ENCODE measurements around the gene HIGD1A.

HIGD1A gene

DNA sequence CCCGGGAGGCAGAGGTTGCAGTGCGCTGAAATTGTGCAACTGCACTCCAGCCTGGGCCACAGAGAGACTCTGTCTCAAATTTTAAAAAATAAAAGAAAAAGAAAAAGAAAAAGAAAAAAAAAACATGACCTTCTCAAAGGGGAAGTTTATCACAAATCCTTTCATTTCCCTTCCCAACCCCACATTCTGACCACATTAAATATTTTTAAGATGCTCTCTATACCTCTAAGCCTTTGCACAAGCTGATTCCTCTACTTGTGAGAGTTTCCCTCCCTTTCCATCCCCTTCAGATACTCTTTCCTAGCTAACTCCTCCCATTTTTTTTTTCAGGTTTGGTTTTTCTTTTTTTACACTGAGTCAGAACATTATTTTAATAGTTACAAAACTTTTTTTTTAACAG, 4.0 kb downstream of the HIGD1A start:
- no peak overlapping the region for H3K4me3 ChIP-seq (ENCODE audit: low read length)
- no peaks in the 10 kb centered on the region for H3K9me3 ChIP-seq (ENCODE audit: control insufficient read depth, insufficient read depth, low read length)
- no CpG with 5 or more reads among the region's 2 CpGs for WGBS (ENCODE audit: insufficient coverage, insufficient read length)
- peaks cover 2% of the 10 kb centered on the region; the same call in 1 of the 2 replicates for H3K4me1 ChIP-seq (ENCODE audit: control insufficient read depth, insufficient read depth, low read length)
- H3K27ac ChIP-seq (ENCODE audit: low read length) = no peak overlapping the region
- no peaks in the 10 kb centered on the region for H3K27me3 ChIP-seq (ENCODE audit: control insufficient read depth, insufficient read depth, low read length)
- H3K36me3 ChIP-seq (ENCODE audit: control insufficient read depth, insufficient read depth, low read length) = no peaks in the 10 kb centered on the region
- no peak for DNase-seq (ENCODE audit: low read depth, low spot score)

DNA sequence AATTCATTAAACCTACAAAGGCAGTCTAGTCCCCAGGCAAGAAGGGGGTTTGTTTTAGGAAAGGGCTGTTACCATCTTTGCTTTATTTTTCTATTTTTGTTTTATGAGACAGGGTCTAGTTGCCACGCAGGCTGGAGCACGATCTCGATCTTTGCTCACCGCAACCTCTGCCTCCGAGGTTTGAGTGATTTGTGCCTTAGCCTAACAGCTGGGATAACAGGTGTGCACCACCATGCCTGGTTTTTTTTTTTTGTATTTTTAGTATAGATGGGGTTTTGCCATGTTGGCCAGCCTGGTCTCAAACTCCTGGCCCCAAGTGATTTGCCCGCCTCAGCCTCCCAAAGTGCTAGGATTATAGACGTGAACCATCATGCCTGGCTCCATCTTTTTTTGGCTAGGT, 4.9 kb downstream of the HIGD1A start:
- WGBS (ENCODE audit: insufficient coverage, insufficient read length) = no CpG with 5 or more reads among the region's 7 CpGs
- no peaks in the 10 kb centered on the region for H3K36me3 ChIP-seq (ENCODE audit: control insufficient read depth, insufficient read depth, low read length)
- no peaks in the 10 kb centered on the region for H3K9me3 ChIP-seq (ENCODE audit: control insufficient read depth, insufficient read depth, low read length)
- DNase-seq (ENCODE audit: low read depth, low spot score) = no peak
- H3K27me3 ChIP-seq (ENCODE audit: control insufficient read depth, insufficient read depth, low read length) = no peaks in the 10 kb centered on the region
- peaks cover 2% of the 10 kb centered on the region; the same call in 1 of the 2 replicates for H3K4me1 ChIP-seq (ENCODE audit: control insufficient read depth, insufficient read depth, low read length)
- H3K4me3 ChIP-seq (ENCODE audit: low read length) = no peak overlapping the region
- no peak overlapping the region for H3K27ac ChIP-seq (ENCODE audit: low read length)

DNA sequence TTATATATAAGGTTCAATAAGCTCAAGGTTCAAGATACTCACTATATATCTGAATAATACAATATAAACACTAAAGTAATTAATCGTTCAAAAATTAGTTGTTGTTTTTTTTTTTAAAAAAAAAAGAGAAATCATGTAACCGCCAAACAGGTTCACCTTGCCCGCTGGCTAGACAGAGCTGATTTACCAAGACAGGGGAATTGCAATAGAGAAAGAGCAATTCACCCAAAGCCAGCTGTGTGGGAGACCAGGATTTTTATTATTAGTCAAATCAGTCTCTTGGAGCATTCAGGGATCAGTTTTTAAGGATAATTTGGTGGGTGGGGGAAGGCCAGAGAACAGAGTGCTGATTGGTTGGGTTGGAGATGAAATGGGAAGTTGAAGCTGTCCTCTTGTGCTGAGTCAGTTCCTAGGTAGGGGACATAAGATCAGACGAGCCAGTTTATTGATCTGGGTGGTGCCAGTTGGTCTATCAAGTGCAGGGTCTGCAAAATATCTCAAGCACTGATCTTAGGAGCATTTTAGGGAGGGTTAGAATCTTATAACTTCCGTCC, 7.9 kb downstream of the HIGD1A start:
- H3K27me3 ChIP-seq (ENCODE audit: control insufficient read depth, insufficient read depth, low read length) = no peaks in the 10 kb centered on the region
- no CpG with 5 or more reads among the region's 5 CpGs for whole genome bisulfite sequencing (ENCODE audit: insufficient coverage, insufficient read length)
- DNase-seq (ENCODE audit: low read depth, low spot score) = no peak
- H3K9me3 ChIP-seq (ENCODE audit: control insufficient read depth, insufficient read depth, low read length) = no peaks in the 10 kb centered on the region
- no peaks in the 10 kb centered on the region; the same call in 1 of the 2 replicates for H3K4me1 ChIP-seq (ENCODE audit: control insufficient read depth, insufficient read depth, low read length)
- peaks cover 6% of the 10 kb centered on the region; the same call in 1 of the 2 replicates for H3K36me3 ChIP-seq (ENCODE audit: control insufficient read depth, insufficient read depth, low read length)
- H3K4me3 ChIP-seq (ENCODE audit: low read length) = no peak overlapping the region
- H3K27ac ChIP-seq (ENCODE audit: low read length) = no peak overlapping the region

DNA sequence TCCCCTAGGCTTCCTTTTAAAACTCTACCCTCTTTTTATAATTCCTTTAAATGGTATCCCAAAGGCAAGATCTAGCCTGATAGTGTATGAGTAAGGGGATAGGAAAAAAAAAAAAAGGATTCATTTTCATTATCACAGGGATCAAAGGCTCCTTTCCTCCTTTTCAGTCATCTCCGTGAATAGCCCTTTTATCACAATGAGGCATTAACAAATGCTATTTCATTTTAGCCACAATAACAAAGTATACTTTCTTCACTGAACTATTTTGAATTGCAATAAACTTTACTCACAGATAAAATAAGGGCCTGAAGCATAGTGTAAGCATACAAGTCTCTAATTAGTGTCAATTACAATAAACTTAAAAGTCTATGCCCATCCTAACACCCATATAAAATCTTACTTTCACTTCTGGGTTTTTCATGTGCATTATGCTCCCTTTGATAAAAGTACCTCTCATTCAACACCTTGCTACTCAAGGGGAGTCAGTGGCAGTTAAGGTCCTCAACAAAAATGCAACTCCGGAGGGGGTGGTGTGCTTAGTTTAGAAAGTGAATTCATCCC, 8.6 kb downstream of the HIGD1A start:
- H3K4me1 ChIP-seq (ENCODE audit: control insufficient read depth, insufficient read depth, low read length) = no peaks in the 10 kb centered on the region; the same call in 1 of the 2 replicates
- H3K4me3 ChIP-seq (ENCODE audit: low read length) = no peak overlapping the region
- WGBS (ENCODE audit: insufficient coverage, insufficient read length) = no CpG with 5 or more reads among the region's 2 CpGs
- H3K36me3 ChIP-seq (ENCODE audit: control insufficient read depth, insufficient read depth, low read length) = peaks cover 7% of the 10 kb centered on the region; the same call in 1 of the 2 replicates
- H3K9me3 ChIP-seq (ENCODE audit: control insufficient read depth, insufficient read depth, low read length) = no peaks in the 10 kb centered on the region
- H3K27me3 ChIP-seq (ENCODE audit: control insufficient read depth, insufficient read depth, low read length) = no peaks in the 10 kb centered on the region
- H3K27ac ChIP-seq (ENCODE audit: low read length) = no peak overlapping the region
- DNase-seq (ENCODE audit: low read depth, low spot score) = no peak

DNA sequence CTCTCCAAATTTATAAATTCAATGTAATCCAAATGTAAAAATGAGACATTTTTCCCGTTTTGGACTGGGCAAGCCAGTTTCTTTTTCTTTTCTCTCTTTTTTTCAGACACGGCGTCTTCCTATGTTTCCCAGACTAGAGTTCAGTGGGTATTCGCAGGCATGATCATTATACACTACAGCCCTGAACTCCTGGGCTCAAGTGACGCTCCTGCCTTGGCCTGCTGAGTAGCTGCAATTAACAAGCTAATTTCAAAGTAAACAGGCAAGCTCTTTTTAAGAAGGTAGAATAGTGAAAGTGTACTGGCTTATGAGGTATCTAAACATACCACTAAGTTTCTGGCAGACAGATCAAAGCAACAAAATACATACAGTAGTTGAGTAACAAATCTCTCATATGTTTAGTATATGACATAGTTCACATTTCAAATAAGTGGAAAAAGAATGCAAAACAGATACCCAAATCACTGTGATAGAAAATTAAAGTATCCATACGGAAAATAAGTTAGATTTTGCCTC, 13.5 kb downstream of the HIGD1A start:
- no CpG with 5 or more reads among the region's 6 CpGs for WGBS (ENCODE audit: insufficient coverage, insufficient read length)
- no peak overlapping the region for H3K27ac ChIP-seq (ENCODE audit: low read length)
- H3K27me3 ChIP-seq (ENCODE audit: control insufficient read depth, insufficient read depth, low read length) = no peaks in the 10 kb centered on the region
- no peak for DNase-seq (ENCODE audit: low read depth, low spot score)
- H3K9me3 ChIP-seq (ENCODE audit: control insufficient read depth, insufficient read depth, low read length) = no peaks in the 10 kb centered on the region
- no peaks in the 10 kb centered on the region for H3K4me1 ChIP-seq (ENCODE audit: control insufficient read depth, insufficient read depth, low read length)
- H3K4me3 ChIP-seq (ENCODE audit: low read length) = no peak overlapping the region
- H3K36me3 ChIP-seq (ENCODE audit: control insufficient read depth, insufficient read depth, low read length) = peaks cover 10% of the 10 kb centered on the region; the same call in 1 of the 2 replicates

DNA sequence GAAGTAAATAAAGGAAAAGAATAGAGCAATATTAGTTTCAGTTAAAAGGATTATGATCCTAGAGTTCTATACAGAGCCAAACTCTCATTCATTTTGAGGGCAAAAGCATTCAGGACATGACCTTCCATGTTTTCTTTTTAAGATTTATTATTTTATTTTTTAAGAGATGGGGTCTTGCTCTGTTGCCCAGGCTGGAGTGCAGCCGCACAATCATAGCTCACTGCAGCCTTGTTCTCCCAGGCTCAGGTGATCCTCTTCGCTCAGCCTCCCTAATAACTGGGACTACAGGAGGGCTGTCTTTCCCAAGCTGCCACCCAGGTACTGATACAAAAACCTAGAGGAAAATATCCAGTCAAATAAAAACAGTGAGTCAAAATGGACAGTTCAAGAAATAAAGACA, 17.7 kb downstream of the HIGD1A start:
- H3K4me1 ChIP-seq (ENCODE audit: control insufficient read depth, insufficient read depth, low read length) = no peaks in the 10 kb centered on the region
- no peaks in the 10 kb centered on the region for H3K27me3 ChIP-seq (ENCODE audit: control insufficient read depth, insufficient read depth, low read length)
- WGBS (ENCODE audit: insufficient coverage, insufficient read length) = no CpG with 5 or more reads among the region's 2 CpGs
- peaks cover 4% of the 10 kb centered on the region; the same call in 1 of the 2 replicates for H3K36me3 ChIP-seq (ENCODE audit: control insufficient read depth, insufficient read depth, low read length)
- no peak overlapping the region for H3K4me3 ChIP-seq (ENCODE audit: low read length)
- H3K9me3 ChIP-seq (ENCODE audit: control insufficient read depth, insufficient read depth, low read length) = no peaks in the 10 kb centered on the region
- no peak for DNase-seq (ENCODE audit: low read depth, low spot score)
- no peak overlapping the region for H3K27ac ChIP-seq (ENCODE audit: low read length)

DNA sequence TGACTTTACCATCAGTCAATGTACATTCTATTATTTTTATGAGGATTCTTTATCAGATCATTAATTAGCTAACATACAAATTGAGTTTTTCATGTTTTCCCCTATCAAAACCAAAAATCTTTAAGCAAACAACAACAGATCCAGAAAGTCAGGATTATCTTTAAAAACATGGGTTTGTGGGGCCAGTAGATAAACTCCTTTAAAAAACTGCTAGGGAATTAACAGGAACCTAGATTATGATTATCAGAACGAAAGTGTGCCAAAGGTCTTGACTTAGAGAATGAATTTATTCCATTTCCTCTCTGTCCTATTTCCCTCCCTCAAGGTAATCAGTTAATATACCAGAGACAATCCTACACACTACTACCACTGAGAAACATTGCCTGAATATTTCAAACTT, 18.1 kb downstream of the HIGD1A start:
- Histone ChIP-seq H3K27ac (ENCODE audit: low read length) (no peak overlapping the region), H3K9me3 (ENCODE audit: control insufficient read depth, insufficient read depth, low read length) (no peaks in the 10 kb centered on the region), H3K36me3 (ENCODE audit: control insufficient read depth, insufficient read depth, low read length) (peaks cover 4% of the 10 kb centered on the region; the same call in 1 of the 2 replicates), H3K4me1 (ENCODE audit: control insufficient read depth, insufficient read depth, low read length) (no peaks in the 10 kb centered on the region), H3K27me3 (ENCODE audit: control insufficient read depth, insufficient read depth, low read length) (no peaks in the 10 kb centered on the region), H3K4me3 (ENCODE audit: low read length) (no peak overlapping the region)
- no CpG with 5 or more reads among the region's 1 CpG for WGBS (ENCODE audit: insufficient coverage, insufficient read length)
- DNase-seq (ENCODE audit: low read depth, low spot score) = no peak

DNA sequence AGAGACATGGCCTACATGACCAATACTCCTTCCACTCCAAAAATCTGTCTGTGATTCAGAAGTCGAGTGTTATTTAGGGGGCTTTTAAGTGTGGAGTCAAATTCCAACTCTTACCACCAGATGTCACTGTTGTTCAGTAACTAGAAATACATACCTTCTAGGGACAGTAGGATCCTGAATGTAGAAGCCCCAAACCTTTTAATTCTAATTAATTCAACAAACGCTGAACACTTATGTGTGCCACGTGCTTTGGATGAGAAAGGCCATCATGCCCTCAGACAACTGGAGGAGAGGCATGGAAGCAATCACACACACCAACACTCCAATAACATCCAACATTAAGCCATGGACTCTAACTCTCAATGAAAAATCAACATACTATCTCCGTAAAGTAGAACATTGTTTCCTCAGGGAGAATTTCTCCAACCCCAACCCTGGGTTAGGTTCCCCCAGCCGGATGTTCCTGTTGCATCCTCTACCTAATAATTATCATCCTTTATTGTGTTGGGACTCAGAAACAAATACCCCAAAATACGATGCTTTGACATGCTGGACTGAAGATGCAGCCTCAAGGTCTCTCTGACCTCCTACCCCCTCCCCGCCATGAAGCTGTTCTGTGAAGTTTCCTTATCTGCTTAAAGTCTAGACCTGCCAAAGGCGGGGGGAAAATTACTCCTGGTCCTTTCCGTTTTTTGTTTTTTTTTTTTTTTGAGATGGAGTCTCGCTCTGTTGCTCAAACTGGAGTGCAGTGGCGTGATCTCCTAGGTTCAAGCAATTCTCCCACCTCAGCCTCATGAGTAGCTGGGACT, 23.2 kb downstream of the HIGD1A start:
- no peak for DNase-seq (ENCODE audit: low read depth, low spot score)
- Histone ChIP-seq H3K27ac (ENCODE audit: low read length) (no peak overlapping the region), H3K9me3 (ENCODE audit: control insufficient read depth, insufficient read depth, low read length) (no peaks in the 10 kb centered on the region), H3K27me3 (ENCODE audit: control insufficient read depth, insufficient read depth, low read length) (no peaks in the 10 kb centered on the region), H3K4me1 (ENCODE audit: control insufficient read depth, insufficient read depth, low read length) (no peaks in the 10 kb centered on the region), H3K4me3 (ENCODE audit: low read length) (no peak overlapping the region), H3K36me3 (ENCODE audit: control insufficient read depth, insufficient read depth, low read length) (no peaks in the 10 kb centered on the region)
- no CpG with 5 or more reads among the region's 11 CpGs for WGBS (ENCODE audit: insufficient coverage, insufficient read length)

DNA sequence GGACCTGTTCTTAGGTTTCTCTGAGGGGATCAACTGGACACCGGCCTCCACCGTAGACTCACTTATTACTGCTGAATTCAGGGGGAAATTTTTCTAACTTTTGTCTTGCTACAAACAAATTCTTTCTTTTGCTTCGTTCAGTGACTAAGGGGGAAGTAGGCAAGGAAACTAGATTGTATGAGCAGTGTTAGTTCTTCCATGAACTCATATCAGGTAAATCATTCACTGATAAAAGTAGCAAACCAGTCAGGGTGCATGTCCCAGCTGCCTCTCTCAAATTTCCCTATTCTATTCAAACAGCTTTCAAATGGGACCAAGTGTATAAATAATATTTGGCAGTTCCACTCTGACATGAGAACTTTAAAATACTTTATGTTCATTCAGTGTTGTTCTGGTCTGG, 23.9 kb downstream of the HIGD1A start:
- H3K36me3 ChIP-seq (ENCODE audit: control insufficient read depth, insufficient read depth, low read length) = no peaks in the 10 kb centered on the region
- no peaks in the 10 kb centered on the region for H3K27me3 ChIP-seq (ENCODE audit: control insufficient read depth, insufficient read depth, low read length)
- no peaks in the 10 kb centered on the region for H3K9me3 ChIP-seq (ENCODE audit: control insufficient read depth, insufficient read depth, low read length)
- WGBS (ENCODE audit: insufficient coverage, insufficient read length) = no CpG with 5 or more reads among the region's 3 CpGs
- H3K4me1 ChIP-seq (ENCODE audit: control insufficient read depth, insufficient read depth, low read length) = no peaks in the 10 kb centered on the region
- H3K27ac ChIP-seq (ENCODE audit: low read length) = no peak overlapping the region
- DNase-seq (ENCODE audit: low read depth, low spot score) = no peak
- no peak overlapping the region for H3K4me3 ChIP-seq (ENCODE audit: low read length)

DNA sequence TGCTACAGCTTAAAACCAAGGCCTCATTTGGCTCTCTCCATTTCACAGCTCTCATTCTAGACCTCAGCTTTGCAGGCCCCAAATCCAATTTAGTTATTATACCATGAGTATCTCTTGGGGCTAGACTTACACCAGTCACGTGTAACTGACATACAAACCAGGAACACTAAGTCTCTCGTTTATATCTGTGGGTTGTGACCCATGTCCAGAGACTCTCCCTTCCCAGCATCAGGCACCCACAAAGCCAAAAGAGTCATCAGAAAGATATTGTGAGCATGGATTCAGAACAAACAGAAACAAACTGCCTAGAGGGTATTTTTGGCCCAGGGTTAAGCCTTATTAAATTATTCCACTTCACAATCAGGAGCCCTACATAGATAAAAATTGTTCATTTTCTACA, 25.6 kb downstream of the HIGD1A start:
- Histone ChIP-seq H3K27ac (ENCODE audit: low read length) (no peak overlapping the region), H3K9me3 (ENCODE audit: control insufficient read depth, insufficient read depth, low read length) (no peaks in the 10 kb centered on the region), H3K27me3 (ENCODE audit: control insufficient read depth, insufficient read depth, low read length) (no peaks in the 10 kb centered on the region), H3K4me3 (ENCODE audit: low read length) (no peak overlapping the region), H3K36me3 (ENCODE audit: control insufficient read depth, insufficient read depth, low read length) (no peaks in the 10 kb centered on the region), H3K4me1 (ENCODE audit: control insufficient read depth, insufficient read depth, low read length) (no peaks in the 10 kb centered on the region)
- no CpG with 5 or more reads among the region's 2 CpGs for WGBS (ENCODE audit: insufficient coverage, insufficient read length)
- no peak for DNase-seq (ENCODE audit: low read depth, low spot score)

All from iPS DF 6.9 (cell line).